HCEC 1CT (cell line): ENCODE results near the gene CEACAM6.
"Not testable (repeated sequence)": the region's sequence is repeated elsewhere in the genome, so short reads cannot be mapped to it uniquely, and the experiment has no call there.

Experiments
- DNase-seq: peaks from one replicate; pipeline ENCODE4 v3.0.0-alpha.2; 2017

The CEACAM6 gene

GRCh38 chr19:41748012-41748411 lies 7.3 kb upstream of the CEACAM6 start:
- no peak for DNase-seq

DNA sequence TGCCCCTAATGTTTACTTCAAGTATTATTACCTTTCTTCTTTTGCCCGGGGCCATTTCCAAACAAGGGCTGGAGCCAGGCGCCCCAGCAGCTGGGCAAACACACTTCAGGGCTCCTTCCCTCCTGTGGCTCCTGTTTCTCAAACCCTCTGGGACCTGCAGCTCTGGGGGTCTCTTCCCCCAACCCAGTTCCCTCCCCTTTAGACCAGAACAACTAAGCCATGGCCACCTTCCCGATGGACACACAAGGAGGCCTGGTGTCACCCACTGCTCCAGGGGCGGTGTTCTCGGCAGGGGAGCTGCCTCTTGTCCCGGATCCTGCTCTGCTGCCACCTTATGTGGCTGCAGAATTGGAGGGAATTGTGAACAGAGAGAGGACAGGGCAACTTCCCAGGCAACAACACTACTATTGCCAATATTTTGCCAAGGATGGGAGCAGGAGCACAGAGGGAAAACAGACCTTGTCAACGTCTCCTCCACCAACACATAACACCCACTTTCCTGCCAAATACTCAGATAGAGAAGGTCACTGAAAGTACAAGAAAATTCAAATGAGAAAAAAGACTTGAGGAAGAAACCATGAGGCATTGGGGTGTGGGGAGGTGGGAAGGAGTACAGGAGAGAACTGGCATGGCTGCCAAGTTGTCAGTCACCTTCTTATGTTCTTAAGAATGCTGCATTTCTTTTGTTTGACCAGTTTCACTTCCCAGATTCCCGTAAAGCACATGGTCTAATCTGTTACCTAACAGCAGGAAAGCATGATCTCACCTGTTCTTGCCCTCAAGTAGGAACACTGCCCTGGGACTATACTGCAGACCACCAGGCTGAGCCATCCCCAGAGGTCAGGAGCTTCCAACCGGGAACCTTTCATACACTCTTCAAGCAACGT lies 4.8 kb upstream of the CEACAM6 start:
- DNase-seq, result not testable (repeated sequence)

DNA sequence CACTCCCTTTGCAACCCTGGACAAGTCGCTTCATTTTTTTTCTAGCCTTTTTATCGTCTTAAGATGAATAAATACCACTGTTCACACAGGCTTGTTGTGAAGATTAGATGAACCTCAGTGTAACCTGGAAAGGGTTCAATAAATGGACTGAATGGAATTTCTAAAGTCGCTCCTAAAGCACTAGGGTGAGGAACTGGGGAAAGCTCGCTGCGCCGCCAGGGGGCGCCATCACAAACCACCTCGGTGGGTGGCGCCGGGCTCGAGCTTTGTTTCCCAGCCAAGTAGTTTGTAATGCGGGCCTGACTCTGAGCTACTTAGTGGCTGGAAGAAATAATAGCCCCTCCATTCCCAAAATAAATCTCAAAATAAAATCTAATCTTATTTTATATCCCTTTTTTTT lies 2.2 kb upstream of the CEACAM6 start:
- peak; percentile 20 for DNase-seq

GRCh38 chr19:41753936-41754529 lies 1.3 kb upstream of the CEACAM6 start:
- DNase-seq, result peak; percentile 29

- no peak for DNase-seq
These were observed 3.5 kb downstream of the CEACAM6 start for GRCh38 chr19:41758846-41759245.

- DNase-seq, result no peak
These were observed 11.8 kb downstream of the CEACAM6 start for GRCh38 chr19:41767115-41767514.

GRCh38 chr19:41768105-41768504 lies 12.8 kb downstream of the CEACAM6 start:
- DNase-seq, result not testable (repeated sequence)

DNA sequence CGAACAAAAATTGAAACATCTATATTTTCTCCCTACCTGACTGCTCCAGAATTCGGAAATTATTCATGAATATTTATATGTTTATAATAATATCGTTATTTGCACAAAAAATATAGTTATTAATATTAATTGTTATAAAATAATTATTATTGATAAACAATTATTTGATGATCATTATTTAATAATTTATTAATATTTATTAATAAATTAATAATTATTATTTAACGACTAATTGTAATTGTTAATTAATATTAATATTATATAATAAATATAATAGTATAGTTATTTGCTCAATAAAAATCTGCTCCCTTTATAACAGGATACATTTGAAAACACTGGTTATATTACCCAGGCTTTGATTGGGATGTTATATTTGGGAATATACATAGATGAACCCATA lies 14.3 kb downstream of the CEACAM6 start:
- no peak for DNase-seq

GRCh38 chr19:41771410-41771809 lies 16.1 kb downstream of the CEACAM6 start:
- no peak for DNase-seq

DNA sequence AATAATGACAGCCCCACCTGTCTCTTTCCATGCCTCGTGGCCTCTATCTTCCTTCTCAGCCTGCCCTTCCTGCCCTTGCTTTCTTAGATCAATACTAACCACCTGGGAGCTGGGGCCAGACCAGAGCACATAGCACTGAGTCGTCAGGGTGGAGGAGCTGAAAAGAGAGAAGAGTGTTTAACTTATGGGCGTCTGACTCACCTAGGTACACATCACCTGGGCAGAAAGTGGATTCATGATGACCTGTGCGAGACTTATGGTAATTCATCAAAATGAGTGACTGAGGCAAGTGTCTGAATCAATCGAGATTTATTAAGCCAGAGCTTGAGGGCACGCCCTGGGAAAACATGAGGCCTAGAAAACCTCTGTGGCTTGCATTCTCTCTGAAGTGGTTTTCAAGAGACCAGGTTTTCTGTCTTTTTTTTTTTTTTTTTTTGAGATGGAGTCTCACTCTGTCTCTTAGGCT lies 19.2 kb downstream of the CEACAM6 start:
- no peak for DNase-seq

DNA sequence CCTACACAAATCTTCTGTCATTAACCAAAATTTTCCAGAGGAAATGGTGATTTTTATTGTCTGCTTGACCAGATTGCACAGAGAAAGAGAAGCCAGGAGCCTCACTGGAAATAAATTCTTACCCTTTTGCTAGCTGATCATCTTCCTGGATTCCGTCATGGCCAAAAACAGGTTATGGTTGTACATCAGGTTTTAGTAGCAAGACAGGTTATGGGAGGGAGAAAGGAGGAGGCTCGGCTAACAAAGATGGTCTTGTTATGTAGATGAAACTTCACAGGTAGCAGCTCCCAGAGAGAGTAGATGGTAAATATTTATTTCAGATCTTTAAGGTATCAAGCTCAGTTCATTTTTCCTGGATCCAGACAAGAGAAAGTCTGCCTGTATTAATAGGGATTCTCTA lies 21.4 kb downstream of the CEACAM6 start:
- no peak for DNase-seq

GRCh38 chr19:41783612-41784011 lies 28.3 kb downstream of the CEACAM6 start:
- DNase-seq, result no peak

DNA sequence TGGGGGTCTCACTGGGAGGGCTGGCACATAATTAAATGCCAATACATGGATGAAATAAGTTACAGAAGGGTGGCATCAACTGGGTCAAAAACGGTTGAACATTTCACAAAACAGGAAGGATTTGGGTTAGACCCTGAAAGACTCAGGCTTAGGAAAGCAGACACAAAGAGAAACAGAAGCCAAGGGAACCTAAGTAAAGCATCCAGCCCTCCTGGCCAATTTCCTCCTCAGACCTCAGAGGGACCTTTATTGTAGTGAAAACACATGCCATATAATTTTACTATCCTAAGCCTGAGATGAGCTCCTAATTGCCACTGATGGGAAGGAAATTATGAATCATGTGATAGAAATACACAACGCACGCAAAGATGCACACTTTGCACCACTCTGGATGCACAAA lies 29.0 kb downstream of the CEACAM6 start:
- no peak for DNase-seq

GRCh38 chr19:41784743-41785142 lies 29.4 kb downstream of the CEACAM6 start:
- DNase-seq, result no peak

DNA sequence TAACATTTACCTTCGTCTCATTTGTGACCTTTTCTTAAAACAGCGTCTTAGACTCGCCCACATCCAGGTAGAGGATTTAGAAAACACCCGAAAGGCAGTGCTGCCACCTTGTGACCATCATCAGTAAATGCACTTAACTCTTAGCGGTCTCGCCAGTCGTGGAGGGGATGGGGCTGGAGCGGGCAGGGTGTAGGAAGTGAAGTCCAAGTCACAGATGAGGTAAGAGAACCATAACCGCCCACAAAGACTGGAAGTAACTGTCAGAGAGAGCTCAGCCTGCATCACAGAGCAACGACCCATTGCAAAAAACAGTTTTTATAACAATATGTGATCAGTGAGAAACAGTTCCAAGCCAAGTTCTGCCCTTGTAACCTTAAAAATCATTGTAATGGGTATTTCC lies 30.3 kb downstream of the CEACAM6 start:
- DNase-seq, result peak; percentile 61

- no peak for DNase-seq
These were observed 31.7 kb downstream of the CEACAM6 start for GRCh38 chr19:41787055-41787454.

DNA sequence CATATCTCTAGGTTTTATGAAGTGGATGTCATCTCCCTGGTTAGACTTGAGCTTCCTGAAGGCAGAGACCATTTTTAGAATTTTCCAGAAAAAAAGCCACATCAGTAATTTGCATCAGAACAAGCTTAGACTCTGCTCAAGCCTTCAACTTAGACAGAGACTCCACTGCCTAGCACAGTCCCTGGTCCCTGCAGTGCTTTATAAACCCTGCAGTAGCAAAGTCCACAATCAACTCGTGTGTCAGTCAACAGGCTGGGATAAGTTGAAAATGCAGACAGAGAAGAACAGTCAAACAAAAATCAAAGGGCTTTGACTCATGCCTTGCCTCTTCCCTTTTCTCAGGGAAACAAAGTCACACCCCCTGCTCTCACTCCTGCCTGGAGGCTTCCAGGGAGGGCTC lies 33.2 kb downstream of the CEACAM6 start:
- not testable (repeated sequence) for DNase-seq

- DNase-seq, result not testable (repeated sequence)
These were observed 33.7 kb downstream of the CEACAM6 start for GRCh38 chr19:41789053-41789452.

- DNase-seq, result peak; percentile 44
These were observed 37.4 kb downstream of the CEACAM6 start for GRCh38 chr19:41792513-41793413.

- no peak for DNase-seq
These were observed 38.0 kb downstream of the CEACAM6 start for GRCh38 chr19:41793414-41793727.

DNA sequence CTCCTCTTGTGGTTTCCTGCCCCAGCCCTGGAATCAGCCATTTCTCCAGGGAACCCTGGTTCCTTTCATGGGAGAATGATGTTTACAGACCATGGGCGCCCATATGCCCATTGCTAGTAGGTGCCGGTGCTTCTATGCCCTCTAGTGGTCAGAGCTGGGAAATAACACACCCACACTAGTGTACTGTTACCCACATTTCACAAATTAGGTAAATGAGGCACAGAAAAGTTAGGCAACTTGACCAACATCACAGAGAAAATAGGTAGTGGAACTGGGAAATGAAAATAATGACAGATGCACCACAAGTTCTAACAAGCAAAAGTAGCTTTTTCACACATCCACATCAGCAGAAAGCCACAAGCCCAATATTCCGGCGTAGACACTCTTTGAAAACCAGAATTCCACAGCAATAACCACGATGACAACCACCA lies 39.7 kb downstream of the CEACAM6 start:
- peak; percentile 24 for DNase-seq

- DNase-seq, result no peak
These were observed 41.0 kb downstream of the CEACAM6 start, which contains the start of gene CEACAM3 for GRCh38 chr19:41796362-41796761. Gene CEACAM3 (plus strand): TSS chr19:41796587. CDS start chr19:41796678, 91 bp downstream.

- DNase-seq, result no peak
These were observed 41.6 kb downstream of the CEACAM6 start for GRCh38 chr19:41796901-41797300.
